NCI-H345 (cell line): ENCODE measurements around the gene ARMC9.
A peak's percentile ranks its signal among the peaks of the same experiment; 100 is the strongest.

ENCODE experiments used
- DNase-seq: peaks from one replicate; lab custom pipeline; 2025; lab: John Stamatoyannopoulos, UW

Gene ARMC9

DNA sequence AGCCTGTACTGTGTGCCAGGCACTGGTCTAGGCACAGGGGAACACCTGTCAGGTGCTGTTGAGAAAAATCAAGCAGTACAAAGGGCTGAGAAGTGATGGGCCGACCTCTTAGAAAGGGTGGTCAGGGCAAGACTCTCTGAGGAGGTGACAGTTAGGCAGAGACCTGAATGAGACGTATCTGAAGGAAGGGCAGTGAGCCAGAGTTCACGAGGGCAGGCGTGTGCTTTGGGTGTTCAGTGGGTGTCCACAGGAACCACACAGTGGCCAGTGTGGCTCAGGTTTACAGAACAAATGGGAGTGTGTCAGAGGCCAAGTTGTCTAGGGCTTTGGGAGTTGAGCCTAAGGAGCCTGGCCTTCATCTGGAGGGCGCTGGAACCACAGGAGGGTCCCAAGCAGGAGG, 6.2 kb downstream of the ARMC9 start:
- DNase-seq: no peak

DNA sequence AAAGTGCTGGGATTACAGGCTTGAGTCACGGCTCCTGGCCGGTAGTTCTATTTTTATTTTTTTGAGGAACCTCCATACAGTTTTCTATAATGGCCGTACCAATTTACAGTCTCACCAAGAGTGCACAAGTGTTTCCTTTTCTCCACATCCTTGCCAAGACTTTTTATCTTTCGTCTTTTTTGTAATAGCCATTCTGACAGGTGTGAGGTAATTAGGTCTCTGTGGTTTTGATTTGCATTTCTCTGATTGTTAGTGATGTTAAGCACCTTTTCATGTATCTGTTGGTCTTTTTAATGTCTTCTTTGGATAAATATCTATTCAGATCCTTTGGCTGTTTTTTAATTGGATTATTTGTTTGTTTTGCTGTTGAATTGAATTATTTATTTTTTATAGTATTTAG, 9.3 kb downstream of the ARMC9 start:
- no peak for DNase-seq

DNA sequence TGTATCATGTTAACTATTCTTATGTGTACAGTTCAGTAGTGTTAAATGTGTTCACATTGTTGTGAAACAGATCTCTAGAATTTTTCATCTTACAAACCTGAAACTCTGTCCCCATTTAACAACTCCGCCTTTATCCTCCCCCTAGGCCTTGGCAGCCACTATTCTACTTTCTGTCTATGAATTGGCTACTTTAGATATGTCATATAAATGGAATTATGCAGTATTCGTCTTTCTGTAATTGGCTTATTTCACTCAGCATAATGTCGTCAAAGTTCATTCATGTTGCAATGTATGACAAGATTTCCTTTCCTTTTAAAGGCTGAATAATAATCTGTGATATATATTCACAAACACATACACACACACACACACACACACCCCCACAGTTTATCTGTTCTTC, 12.4 kb downstream of the ARMC9 start:
- DNase-seq: no peak

DNA sequence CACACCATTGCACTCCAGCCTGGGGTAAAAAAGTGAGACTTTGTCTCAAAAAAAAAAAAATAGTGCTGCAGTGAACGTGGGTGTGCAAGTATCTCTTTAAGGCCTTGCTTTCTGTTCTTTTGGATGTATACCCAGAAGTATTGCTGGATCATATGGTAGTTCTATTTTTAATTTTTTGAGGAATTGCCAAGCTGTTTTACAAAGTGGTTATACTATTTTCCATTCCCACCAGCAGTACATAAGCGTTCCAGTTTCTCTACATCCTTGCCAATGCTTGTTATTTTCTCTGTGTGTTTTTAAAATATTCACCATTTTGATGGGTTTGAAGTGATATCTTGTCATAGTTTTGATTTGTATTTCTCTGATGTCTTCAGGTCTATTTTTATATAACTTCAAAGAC, 13.1 kb downstream of the ARMC9 start:
- DNase-seq: no peak

DNA sequence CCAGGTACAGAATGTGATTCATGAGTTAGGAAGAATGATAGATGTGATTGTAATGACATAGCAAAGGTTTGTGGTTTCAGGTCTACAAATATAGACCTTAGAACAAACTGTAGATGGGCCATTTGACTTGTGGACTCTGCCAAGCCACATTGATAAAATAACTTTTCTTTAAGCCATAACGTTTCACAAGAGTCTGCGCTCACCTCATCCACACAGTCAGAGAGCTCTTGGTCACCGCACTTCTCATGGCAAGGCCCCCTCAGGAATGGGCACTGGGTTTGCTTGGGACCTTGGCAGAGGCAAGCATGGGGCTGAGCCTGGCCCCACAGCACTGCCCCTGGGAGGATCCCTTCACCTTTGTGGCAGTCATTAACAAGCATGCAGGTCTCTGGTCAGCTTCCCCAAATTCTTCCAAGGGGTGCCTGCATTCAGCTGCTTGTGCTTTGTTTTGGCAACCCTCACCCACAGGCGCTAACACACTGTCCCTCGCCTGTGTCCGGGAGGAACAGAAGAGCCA, 14.0 kb downstream of the ARMC9 start:
- DNase-seq: no peak

DNA sequence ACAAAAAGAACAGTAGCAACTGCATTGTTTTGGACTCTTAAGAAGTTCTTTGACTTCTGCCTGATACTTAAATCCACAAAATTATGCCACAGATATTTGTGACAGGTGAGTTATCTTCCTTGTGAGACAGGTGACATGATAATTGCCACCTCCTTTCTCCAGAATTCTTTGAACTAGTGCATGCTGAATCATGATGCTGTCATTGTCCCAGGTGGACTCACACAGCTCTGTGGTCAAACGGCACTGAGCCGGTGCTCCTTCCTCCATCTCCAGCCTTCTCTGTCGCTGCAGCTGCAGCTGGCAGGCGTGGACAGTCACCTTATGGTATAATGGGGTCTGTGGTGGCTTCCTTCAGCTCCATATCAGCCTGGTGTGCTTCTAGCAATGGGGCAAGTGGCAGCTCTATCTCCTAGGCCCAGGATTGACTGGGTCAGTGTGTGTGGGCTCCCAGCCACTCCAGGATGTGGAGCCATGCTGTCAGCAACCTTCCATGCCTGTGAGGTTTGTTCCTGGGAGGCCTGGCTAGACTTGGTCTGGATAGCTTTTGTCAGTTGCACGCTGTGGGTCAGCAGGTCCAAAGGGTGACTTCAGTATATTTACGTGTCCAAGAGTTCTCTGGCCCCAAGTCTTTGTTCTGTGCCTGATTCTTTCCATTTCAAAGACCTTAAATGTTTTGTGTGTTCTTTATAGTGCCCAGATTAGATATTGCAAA, 15.7 kb downstream of the ARMC9 start:
- DNase-seq: no peak

DNA sequence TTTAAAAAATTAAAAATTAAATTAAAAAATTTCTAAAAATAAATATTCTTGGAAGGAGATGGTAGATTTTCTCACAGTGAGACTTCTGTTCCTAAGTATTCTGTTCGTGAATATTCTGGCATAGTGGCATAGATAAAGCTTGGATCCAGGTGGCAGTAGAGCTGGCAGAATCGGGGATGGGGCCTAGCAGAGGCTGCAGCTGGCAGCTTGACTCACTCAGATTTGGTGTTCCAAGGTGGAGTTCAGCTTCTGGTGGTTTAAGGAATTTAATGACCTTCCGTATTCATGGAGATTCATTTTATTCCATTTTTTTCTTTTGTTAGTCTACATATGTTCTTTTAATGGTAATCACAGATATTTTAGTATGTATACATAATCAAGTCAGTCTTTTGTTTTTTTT, 19.9 kb downstream of the ARMC9 start:
- DNase-seq: no peak

DNA sequence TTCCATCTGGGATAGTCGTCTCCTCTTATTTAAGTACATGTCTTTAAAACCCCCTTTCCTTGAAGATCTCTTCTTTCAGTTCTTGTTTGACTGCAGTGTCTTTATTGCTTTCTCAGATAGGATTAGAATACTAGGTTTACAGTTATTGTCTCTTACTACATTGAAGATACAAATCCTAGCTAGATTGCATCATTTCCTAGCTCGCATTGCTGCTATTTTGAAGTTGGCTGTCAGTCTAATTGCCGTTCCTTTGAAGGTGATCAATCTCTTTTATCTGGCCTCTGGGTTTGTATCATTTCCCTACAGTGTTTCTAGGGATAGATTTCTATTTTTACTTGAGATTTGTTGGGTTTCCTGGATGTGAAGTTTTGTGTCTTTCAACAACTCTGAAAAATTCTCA, 20.9 kb downstream of the ARMC9 start:
- DNase-seq: no peak

DNA sequence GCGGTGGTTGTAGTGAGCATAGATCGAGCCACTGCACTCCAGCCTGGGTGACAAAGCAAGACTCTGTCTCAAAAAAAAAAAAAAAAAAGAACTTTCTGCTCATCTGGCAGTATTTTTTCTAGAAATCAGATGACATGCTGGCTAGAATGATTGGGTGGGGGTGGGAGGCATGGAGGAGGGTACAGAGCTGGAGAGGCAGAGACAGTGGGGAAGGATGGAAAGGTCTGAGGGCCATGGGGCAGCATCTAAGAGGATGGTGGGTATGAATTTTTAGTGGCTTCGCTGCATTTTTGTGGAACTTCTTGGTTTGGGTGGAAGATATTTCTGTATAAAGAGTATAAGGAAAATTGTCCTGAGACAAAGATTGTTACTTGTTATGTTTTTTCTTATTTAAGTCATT, 23.3 kb downstream of the ARMC9 start:
- DNase-seq: no peak

DNA sequence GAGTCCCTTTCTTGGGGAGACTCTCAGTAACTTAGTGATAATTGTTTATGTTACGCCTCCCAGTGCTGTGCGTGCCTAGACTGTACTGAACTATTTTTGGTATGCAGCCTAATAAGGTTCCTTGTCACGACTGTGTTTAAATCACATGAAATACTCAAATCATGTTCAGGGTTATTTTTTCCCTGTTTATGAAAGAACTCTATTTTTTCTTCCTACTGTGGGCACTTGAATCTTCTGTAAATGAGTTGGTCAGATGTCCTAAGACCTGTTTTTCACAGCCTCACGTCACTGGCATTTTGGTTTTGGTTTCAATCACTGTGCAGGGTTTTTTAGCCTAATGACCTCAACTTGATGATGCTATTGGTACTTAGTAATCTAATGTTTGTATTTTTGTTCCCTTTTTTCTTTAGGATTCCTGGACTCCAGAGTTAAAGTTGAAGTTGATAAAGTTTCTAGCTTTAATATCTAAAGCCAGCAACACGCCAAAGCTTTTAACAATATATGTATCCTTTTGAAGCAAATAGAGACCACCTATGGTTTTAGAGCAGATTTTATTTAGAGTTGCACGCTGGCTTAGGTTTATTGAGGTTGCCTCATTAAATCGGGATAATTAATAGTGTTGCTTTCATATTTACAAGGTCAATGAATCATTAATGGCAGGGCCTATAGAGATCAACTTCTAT, 24.0 kb downstream of the ARMC9 start:
- DNase-seq: no peak

DNA sequence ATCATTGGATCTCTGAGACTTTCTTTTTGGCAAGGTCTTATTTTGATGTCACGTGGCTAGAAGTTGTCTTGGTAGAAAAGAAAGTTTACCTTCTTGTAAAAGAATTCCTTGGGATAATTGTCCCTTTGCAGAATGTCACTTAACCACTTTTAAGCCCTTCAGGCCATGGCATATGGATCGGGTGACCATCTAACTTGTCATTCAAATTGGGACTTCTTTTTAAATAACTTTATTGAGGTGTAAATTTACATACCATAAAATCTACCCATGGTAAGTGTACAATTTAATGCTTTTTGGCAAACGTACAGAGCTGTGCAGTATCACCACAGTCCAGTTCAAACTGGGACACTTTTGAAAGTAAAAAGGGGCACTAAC, 24.6 kb downstream of the ARMC9 start:
- no peak for DNase-seq

DNA sequence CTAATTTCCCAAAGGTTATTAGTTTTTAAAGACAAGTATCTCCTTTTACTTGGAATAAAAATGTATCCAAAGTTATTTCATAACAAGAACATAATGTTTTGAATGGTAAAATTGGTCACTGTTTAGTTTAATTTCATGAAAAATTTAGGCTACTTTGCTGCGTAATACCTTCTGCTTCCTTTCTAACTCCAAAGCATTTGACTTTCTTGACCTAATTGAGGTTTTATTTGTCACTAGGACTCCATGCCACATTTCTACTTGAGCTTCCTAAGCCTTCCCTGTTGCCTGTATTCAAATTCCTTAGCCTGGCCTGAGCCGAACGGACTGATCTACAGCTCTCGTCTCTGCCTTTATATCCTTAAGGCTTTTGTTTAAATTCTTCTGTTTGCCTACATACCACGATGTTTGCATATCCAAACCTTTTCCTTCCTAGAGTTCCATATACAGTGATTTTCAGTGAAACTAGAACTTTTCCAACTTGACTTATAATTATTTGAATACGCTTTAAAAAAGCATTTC, 25.1 kb downstream of the ARMC9 start:
- DNase-seq: no peak

DNA sequence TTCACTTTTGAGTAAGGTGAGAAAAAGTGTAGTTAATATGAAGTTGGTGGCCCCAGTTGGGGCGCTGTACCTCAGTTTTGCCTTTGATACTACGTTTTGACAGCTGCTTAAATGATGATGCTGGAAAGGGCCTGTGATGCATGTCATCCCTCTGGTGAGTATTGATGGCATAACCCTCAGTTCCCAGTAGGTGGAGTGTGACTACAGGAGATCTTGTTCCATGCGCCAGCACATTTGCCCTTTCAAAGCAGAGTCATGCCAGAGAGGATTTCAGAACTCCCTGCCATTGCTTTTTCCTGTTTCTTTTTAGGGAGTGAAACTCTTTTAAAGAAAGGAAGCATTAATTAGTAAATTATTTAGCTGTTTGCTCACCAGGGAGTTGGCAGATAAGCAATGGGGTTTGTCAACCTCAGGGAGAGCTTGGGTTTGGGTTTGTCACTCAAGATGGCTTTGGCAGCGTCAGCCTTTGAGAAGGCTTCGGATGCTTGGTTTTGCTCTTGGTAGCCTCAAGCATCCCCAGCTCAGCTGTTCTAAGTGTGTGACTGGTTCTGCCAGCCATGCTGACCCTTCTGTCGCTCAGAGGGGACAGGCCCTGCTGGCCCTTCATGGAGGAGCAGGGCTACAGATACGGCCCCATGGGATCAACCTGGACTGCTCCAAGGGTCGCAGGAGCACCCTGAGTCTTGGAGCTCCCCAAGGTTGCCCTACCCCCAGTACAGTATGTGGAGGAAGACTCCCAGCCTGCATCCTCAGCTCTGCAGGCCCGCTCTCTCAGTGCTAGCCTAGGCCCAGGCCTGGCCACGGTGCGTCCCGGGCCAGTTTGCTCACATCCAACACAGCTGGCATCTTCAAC, 29.1 kb downstream of the ARMC9 start:
- peak; percentile 64 for DNase-seq

DNA sequence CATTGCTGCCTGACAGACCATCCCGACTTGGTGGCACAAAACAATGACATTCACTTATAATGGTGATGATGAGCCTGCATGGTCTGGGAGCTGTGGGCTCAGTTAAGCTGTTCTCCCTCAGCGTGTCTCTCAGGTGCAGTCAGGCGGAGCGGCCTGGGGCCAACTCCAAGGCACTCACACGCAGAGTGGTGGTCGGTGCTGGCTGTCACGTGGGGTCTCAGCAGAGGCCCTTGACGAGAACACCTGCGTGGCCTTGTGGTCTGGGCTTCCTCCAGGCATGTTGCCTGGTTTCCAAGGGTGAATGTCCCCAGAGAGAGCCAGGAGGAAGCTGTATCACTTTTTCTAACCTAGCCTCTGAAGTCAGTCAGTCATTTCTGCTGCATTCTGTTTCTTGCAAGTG, 29.8 kb downstream of the ARMC9 start:
- peak; percentile 9 for DNase-seq

DNA sequence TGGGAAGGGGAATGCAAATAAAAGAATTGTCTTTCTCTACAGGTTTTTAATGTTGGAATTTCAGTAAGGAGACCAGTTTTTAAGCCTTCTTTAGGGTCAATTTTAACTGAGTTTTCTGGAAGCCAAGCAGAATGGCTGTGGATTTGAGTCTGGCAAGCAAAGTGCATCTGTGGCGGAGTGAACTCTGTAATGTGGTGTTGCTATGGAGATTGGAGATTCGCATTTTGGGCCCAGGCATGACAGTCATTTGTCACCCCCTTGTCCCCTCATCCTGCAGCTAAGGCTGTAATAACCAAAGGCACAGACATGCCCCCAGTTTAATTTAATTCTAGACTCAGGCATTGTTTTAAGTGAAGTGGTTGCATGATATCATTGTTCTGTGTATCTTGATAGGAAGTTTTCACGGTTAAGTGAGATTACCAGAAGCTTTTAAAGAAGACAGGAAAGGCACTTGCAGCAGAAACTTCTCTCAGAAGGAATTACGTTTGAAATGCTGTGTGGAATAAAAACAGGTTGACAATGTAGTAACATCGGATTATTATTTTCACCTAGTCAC, 30.6 kb downstream of the ARMC9 start:
- DNase-seq: no peak

DNA sequence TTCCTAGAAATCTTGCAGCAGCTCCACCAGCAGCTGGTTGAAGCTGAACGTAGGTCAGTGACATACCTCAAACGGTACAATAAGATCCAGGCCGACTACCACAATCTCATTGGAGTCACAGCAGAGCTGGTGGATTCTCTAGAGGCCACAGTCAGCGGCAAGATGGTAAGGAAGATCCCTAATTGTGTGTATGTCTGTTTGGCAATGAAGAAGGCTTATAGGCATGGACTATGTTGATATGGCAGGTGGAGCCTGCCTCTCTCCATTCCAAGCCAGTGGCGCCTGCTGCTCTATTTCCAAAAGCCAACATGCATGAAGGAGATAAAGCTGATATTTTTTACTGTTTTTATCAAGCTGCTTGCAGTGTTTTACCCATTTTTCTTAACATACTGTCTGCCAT, 36.8 kb downstream of the ARMC9 start:
- DNase-seq: no peak

DNA sequence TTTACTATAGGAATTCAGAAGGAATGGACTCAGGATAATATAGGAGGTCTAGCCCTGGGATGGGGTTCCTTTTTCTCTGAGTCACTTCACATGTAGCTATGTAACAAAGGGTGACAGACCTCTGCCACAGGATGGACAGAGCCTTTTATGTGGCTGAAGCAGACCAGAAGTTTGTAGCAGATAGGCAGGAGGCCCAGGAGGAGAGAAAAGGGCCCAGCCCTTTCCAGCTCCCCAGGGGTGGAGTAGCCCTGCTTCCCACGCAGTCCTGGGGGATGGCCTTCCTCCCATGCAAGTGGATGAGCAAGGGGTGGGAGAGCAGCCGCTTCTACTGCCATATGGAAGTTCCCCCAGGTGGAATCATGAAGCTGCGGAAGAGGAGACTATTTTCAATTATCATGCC, 40.3 kb downstream of the ARMC9 start:
- DNase-seq: no peak

DNA sequence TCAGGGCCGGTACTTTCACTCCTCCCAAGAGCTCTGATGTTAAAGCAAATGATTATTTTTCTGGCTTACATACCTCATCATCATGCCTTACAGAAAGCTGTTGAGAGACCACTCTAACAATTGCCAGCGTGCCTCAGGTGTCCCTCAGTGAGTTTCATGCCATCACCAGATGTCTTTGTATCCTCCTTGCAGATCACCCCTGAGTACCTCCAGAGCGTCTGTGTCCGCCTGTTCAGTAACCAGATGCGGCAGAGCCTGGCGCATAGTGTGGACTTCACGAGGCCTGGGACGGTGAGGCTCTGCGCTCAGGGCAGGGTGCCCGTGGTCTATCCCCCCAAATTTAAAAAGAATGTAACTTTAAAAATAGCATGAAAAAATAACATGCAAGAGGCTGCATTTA, 41.3 kb downstream of the ARMC9 start:
- no peak for DNase-seq

DNA sequence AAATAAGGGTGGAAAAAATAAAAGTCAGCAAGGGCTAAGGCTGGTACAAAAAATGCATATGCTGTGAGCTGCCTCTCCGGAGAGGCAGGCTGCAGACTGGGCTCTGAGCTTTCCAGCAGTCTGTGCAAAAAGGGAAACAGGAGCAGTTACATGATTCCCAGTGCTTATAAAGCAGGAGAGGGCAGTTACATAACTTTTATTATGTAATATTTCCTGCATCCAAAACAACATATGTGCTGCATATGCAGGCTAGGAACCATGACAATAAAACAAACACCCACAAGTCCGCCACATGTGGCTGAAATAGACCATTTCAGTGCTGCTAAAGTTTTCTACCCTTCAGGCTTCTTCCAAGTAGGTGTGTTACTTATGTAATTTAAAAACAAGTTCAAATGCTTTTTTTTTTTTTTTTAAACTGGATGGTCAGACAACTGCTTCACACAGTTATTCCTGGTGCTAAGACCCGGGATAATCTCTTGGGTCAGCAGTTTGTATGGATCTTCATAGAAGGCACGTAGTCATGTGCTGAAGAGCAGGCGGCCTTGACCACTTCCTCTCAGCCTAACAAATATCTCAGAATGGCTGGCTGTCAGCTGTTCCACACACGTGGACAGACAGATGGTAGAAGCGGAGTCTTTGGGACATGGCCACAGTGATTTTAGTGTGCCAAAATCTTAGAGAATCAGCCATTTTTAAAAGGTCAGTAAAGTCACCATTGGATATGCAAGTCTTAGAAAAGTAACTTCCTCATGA, 43.5 kb downstream of the ARMC9 start:
- no peak for DNase-seq

DNA sequence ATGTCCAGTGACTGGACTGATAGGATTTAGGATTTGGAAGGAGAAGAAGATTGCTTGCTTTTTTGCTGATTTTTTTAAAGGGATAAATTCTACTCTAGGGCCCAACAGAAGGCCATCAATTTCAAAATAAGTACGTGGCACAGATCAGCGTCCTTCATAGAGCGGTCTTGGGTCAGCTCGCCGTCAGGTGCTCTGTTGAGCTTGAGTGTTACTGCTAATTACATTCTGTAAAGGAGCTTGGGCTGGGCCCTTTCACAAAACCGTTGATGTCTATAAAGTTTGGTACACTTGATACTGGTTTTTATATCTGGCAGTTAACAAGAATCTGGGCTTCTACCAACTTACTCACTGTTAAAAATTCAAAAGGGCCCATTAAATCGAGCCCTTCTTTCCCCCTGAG, 45.4 kb downstream of the ARMC9 start:
- no peak for DNase-seq

DNA sequence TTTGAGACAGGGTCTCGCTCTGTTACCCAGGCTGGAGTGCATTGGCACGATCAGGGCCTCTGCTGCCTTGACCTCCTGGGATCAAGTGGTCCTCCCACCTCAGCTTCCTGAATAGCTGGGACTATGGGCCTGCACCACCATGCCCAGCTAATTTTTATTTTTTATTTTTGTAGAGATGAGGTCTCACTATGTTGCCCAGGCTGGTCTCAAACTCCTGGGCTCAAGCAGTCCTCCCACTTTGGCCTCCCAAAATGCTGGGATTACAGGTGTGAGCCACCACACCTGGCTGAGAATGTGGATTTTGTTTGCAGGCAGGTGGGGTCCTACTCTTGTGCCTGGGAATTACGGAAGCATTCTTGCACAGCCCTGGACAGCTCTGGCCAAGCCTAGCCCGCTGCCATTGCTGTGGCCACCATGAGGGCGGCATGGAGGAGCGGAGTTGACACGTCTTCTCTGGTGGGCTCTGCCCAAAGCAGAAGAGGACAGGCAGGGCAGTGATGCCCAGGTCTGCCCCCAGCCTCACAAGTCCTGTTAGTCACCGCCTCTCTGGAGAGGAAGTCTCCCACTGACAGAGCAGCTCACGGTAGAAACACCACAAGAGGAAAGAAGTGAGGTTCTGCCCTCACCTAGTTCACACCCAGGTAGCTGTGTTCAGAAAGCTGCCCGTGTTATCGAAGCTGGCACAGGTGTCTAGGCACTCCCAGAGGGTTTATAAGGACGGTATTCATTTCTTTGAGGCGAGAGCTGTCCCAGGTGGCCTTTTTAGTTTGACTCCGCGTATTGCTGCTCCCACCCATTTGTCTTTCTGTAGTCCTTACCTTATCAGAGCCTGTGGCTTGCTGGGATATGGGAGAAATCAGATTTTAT, 46.2 kb downstream of the ARMC9 start:
- DNase-seq: no peak
